ENCODE results near the gene NCOR2.

Gene NCOR2

GRCh38 chr12:124576061-124576650 lies 8.7 kb upstream of the NCOR2 start:
- DNase-seq (ENCODE audit: low spot score): no peak

- DNase-seq (ENCODE audit: low spot score): no peak
Measured at GRCh38 chr12:124573839-124574786, 6.7 kb upstream of the NCOR2 start.

- DNase-seq (ENCODE audit: low spot score): no peak
Measured at GRCh38 chr12:124571556-124571955, 4.1 kb upstream of the NCOR2 start.

- DNase-seq (ENCODE audit: low spot score): no peak
Measured at GRCh38 chr12:124570810-124571209, 3.4 kb upstream of the NCOR2 start.

GRCh38 chr12:124569375-124570148 lies 2.1 kb upstream of the NCOR2 start:
- DNase-seq (ENCODE audit: low spot score): no peak

GRCh38 chr12:124568431-124569374 lies 1.3 kb upstream of the NCOR2 start:
- no peak for DNase-seq (ENCODE audit: low spot score)

GRCh38 chr12:124567673-124568373 lies 411 bp upstream of the NCOR2 start:
- DNase-seq (ENCODE audit: low spot score): peak; percentile 86

GRCh38 chr12:124566161-124566996 lies 1.0 kb downstream of the NCOR2 start:
- DNase-seq (ENCODE audit: low spot score): peak; percentile 50

GRCh38 chr12:124565656-124566160 lies 1.7 kb downstream of the NCOR2 start:
- no peak for DNase-seq (ENCODE audit: low spot score)

- DNase-seq (ENCODE audit: low spot score): no peak
Measured at GRCh38 chr12:124564971-124565491, 2.4 kb downstream of the NCOR2 start.

GRCh38 chr12:124564232-124564958 lies 3.0 kb downstream of the NCOR2 start:
- no peak for DNase-seq (ENCODE audit: low spot score)

- no peak for DNase-seq (ENCODE audit: low spot score)
Measured at GRCh38 chr12:124563809-124564208, 3.6 kb downstream of the NCOR2 start.

GRCh38 chr12:124563401-124563800 lies 4.0 kb downstream of the NCOR2 start:
- no peak for DNase-seq (ENCODE audit: low spot score)

GRCh38 chr12:124562796-124563181 lies 4.6 kb downstream of the NCOR2 start:
- DNase-seq (ENCODE audit: low spot score): no peak

GRCh38 chr12:124562018-124562795 lies 5.2 kb downstream of the NCOR2 start:
- DNase-seq (ENCODE audit: low spot score): no peak

GRCh38 chr12:124561231-124561630 lies 6.2 kb downstream of the NCOR2 start:
- no peak for DNase-seq (ENCODE audit: low spot score)

GRCh38 chr12:124560146-124560890 lies 7.1 kb downstream of the NCOR2 start:
- DNase-seq (ENCODE audit: low spot score): no peak
